GM10248 (cell line): Measurements from ENCODE around the gene CROCC2.

ENCODE experiments used
- CTCF ChIA-PET: fragments of 300-600 bp; sonication (Branson Sonifier 250); formaldehyde crosslinking; extraction: SDS; loops from one replicate; lab custom pipeline; 2021; ENCODE audit warnings: antibody characterized with exemption; lab: Yijun Ruan, JAX
- POLR2A ChIA-PET: fragments of 350-650 bp; sonication (Branson Sonifier 250); formaldehyde crosslinking; extraction: SDS; loops from one replicate; lab custom pipeline; 2020; ENCODE audit warnings: antibody characterized with exemption; lab: Yijun Ruan, JAX
- DNase-seq: peaks from one replicate; pipeline ENCODE4 v3.0.0; 2012; ENCODE audit errors: extremely low spot score
- CTCF ChIP-seq: IDR thresholded peaks from 2 replicates; pipeline ENCODE4 v1.5.1; 2012; ENCODE audit warnings: mild to moderate bottlenecking, low read depth; ENCODE audit errors: extremely low read depth, missing control alignments, control extremely low read depth

CROCC2 gene

DNA sequence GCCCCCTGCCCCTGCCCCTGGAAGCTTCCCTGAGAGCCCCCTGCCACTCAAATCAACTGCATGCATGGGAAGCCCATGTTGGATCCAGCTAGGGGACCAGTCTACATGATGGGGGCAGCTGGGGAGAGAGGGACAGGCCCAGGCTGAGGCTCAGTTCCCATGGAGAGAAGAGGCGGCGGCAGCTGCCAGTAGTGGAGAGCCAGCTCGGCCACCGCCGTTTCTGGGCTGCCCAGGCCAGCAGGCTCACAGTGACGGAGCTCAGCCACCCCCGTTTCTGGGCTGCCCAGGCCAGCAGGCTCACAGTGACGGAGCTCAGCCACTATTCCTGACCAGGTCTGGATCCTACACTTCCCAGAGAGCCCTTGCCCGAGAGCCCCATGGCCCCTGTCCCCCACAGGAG, 13.8 kb upstream of the CROCC2 start:
- no peak for TF ChIP-seq CTCF
- ChIA-PET CTCF (interaction anchor here (1.3 kb wide), 1 partner anchor 23 kb away, joined by 6 read pairs; no protein-coding TSS in a partner anchor), POLR2A (no interaction called here)
- no peak for DNase-seq

GRCh38 chr2:240892925-240893324, 13.2 kb upstream of the CROCC2 start:
- ChIA-PET CTCF (no interaction called here), POLR2A (no interaction called here)
- DNase-seq, result no peak
- no peak for TF ChIP-seq CTCF

GRCh38 chr2:240893363-240893844, 12.7 kb upstream of the CROCC2 start:
- ChIA-PET CTCF (interaction anchor here (0.8 kb wide), 1 partner anchor 21 kb away, joined by 4 read pairs; no protein-coding TSS in a partner anchor), POLR2A (no interaction called here)
- no peak for TF ChIP-seq CTCF

DNA sequence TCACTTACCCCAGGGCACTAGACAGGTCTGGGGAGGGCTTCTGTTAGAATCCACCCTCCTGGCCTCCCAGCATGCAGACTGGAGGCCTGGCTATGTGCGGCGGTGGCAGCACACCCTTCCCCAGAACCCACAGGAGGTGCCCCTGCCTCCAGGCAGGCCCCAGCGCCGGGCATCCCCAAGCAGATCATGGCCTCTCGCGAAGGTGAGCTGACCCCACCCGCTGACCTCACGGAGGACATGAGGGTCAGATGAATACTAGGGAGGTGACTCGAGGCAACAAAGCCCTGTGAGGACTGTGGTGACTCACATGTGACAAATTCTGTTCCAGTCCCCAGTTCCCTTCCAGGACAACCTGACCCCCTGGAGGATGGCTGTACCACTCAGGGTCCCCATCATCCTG, 12.1 kb upstream of the CROCC2 start:
- TF ChIP-seq CTCF, result no peak
- CTCF ChIA-PET, result interaction anchor here (0.8 kb wide), 1 partner anchor 21 kb away, joined by 4 read pairs; no protein-coding TSS in a partner anchor
- DNase-seq, result no peak
- POLR2A ChIA-PET, result no interaction called here

More at GRCh38 chr2:240893363-240893844, 12.7 kb upstream of the CROCC2 start:
- no peak for DNase-seq

DNA sequence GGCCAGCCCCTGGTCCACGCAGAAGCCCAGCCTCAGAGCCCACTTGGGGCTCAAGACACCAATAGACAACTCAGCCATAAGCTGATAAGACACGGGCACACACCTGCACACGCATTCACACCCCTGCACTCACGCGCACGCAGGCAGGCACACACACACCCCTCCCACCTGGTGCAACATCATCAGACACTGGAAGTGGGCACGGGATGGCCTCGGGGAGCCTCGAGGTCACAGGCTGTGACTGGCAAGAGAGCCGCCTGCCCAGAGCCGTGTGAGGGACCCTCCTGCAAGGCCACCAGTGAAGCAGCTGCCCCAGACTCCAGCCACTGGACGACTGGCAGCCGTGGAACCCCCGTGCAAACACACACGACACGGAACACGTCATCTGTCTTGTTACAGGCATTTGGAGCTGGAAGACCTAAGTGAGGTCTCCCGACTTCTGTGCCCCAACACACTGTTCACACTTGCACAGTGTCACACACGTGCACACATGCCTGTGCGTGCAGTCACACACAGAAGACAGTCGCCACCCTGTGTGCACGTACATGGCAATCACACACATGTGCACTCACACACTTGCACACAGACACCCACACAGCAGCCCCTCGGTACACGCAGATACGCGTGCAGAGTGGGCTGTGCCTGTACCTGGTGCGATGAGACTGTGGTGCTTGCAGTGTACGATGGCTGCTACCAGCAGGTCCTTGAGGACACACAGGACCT, 11.1 kb upstream of the CROCC2 start:
- no peak for TF ChIP-seq CTCF
- ChIA-PET POLR2A (no interaction called here), CTCF (no interaction called here)
- no peak for DNase-seq

DNA sequence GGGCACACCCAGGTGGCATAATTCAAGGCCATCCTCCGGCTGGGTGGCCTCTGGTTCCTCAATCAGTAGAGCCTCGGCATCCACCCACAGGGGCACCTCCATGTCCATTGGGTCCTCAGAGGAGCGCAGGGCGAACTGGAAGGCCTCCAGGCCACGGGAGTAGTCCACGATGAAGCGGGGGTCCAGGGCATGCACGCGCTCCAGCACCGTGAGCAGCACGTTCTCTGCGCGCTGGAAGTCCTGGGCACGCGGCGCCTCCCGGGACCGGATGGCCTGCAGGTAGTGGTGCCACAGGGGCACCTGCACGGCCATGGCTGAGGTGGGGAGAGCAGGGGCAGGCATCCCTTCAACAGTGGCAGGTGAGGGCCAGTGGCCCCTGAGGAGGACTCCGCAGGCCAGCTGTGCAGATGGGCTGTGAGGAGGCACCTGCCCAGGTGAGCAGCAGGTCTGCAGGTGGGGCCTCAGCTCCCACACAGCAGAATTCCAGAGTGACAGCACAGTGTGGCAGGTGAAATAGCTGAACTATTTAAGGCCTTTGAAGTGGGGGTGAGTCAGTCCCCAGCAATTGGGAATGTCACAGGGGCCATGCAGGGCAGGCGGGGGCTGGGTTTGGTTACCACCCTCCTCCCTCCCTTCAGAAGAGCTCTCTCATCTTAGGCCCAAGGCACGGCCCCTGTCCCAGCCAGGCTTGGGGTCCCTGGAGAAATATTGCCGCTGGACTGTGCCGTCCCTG, 10.3 kb upstream of the CROCC2 start, which contains the start of gene MAB21L4:
Gene MAB21L4 (minus strand): TSS at position 501 of the 733 bp plus-strand sequence. CDS start 159 bp downstream, at position 342.
- CTCF ChIA-PET, result interaction anchor here (1.2 to 4.5 kb wide), 2 partner anchors 18 to 31 kb away, joined by 3 to 17 read pairs; no protein-coding TSS in a partner anchor
- POLR2A ChIA-PET, result no interaction called here
- no peak for TF ChIP-seq CTCF
- no peak for DNase-seq
